NT2/D1 (cell line): Measurements from ENCODE around the gene ADCYAP1.
A peak's percentile ranks its signal among the peaks of the same experiment; 100 is the strongest.
"Not testable (repeated sequence)": the region's sequence is repeated elsewhere in the genome, so short reads cannot be mapped to it uniquely, and the experiment has no call there.

ENCODE experiments used
- DNase-seq: peaks from one replicate; pipeline ENCODE4 v3.0.0-alpha.2; 2011; ENCODE audit warnings: low read depth, low spot score
- H3K27me3 ChIP-seq: 2 replicates; pipeline ENCODE4 v1.6.0; 2011; ENCODE audit warnings: mild to moderate bottlenecking; ENCODE audit not compliant: insufficient read length, insufficient read depth
- H3K36me3 ChIP-seq: 2 replicates; pipeline ENCODE4 v1.6.1; 2011; ENCODE audit warnings: mild to moderate bottlenecking, low read length, mixed read lengths; ENCODE audit not compliant: insufficient read depth, insufficient read length
- H3K4me1 ChIP-seq: 2 replicates; pipeline ENCODE4 v1.5.1; 2011; ENCODE audit not compliant: insufficient read depth, insufficient read length
- H3K4me3 ChIP-seq: 2 replicates; pipeline ENCODE4 v1.5.1; 2011; ENCODE audit warnings: low read depth; ENCODE audit not compliant: insufficient read length
- H3K9ac ChIP-seq: 2 replicates; pipeline ENCODE4 v1.6.0; 2011; ENCODE audit warnings: low read depth; ENCODE audit not compliant: insufficient read length
- H3K9me3 ChIP-seq: 2 replicates; pipeline ENCODE4 v1.5.1; 2011; ENCODE audit warnings: mild to moderate bottlenecking, low read length; ENCODE audit not compliant: insufficient read depth
- SUZ12 ChIP-seq: IDR thresholded peaks from 2 replicates; pipeline ENCODE4 v1.6.1; 2011; ENCODE audit not compliant: insufficient read length, insufficient read depth; ENCODE audit errors: extremely low read depth
- YY1 ChIP-seq: IDR thresholded peaks from 2 replicates; pipeline ENCODE4 v1.6.1; 2011; ENCODE audit not compliant: insufficient read length, insufficient read depth
- ZNF274 ChIP-seq: IDR thresholded peaks from 2 replicates; pipeline ENCODE4 v1.6.1; 2011; ENCODE audit warnings: mild to moderate bottlenecking, low read depth, low read length

The ADCYAP1 gene

GRCh38 chr18:904218-905090 lies at the start of gene ADCYAP1:
TSS of gene ADCYAP1 (plus strand) at chr18:904871. CDS start at chr18:905387, 516 bp downstream.
- H3K27me3 ChIP-seq = peaks cover 71% of the 10 kb centered on the region
- DNase-seq = peak; percentile 42
- no peaks in the 10 kb centered on the region for H3K36me3 ChIP-seq
- no peaks in the 10 kb centered on the region for H3K9me3 ChIP-seq
- no peaks in the 10 kb centered on the region for H3K4me1 ChIP-seq
- peak; percentile 8 for TF ChIP-seq SUZ12
- no peak for TF ChIP-seq YY1
- no peak for TF ChIP-seq ZNF274
- H3K4me3 ChIP-seq = peak within 1 kb of the TSS; percentile 19
- no peak within 1 kb of the TSS for H3K9ac ChIP-seq

GRCh38 chr18:857986-858385 lies 46.7 kb upstream of the ADCYAP1 start:
- Histone ChIP-seq H3K9me3 (no peaks in the 10 kb centered on the region), H3K4me1 (no peaks in the 10 kb centered on the region), H3K4me3 (no peak overlapping the region), H3K36me3 (no peaks in the 10 kb centered on the region), H3K27me3 (no peaks in the 10 kb centered on the region), H3K9ac (no peak overlapping the region)
- no peak for DNase-seq
- TF ChIP-seq ZNF274 (no peak), SUZ12 (no peak), YY1 (no peak)

DNA sequence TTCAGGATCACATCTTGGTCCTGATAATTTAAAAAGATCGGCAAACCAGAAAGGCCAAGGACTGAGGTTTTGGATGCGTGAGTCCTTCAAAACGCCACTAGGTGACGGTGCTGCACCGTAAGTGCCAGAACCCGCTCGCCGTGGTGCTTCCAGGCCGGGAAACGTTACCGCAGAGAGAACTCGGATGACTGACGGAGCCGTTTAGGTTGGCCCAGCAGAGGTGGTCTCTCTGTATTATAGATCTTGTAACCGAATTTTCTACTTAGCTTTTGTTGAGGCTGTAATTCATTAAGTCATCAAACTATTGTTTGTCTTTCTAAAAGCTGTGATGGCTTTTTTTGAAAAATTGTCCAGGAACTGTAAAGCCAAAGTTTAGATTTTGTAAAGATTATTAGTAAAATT lies 39.8 kb upstream of the ADCYAP1 start:
- Histone ChIP-seq H3K36me3 (no peaks in the 10 kb centered on the region), H3K27me3 (no peaks in the 10 kb centered on the region), H3K9me3 (no peaks in the 10 kb centered on the region), H3K4me1 (no peaks in the 10 kb centered on the region), H3K4me3 (no peak overlapping the region), H3K9ac (no peak overlapping the region)
- TF ChIP-seq YY1 (no peak), SUZ12 (no peak), ZNF274 (no peak)
- DNase-seq = peak; percentile 62

- Histone ChIP-seq H3K4me3 (no peak overlapping the region), H3K9ac (no peak overlapping the region), H3K4me1 (no peaks in the 10 kb centered on the region), H3K9me3 (no peaks in the 10 kb centered on the region), H3K27me3 (no peaks in the 10 kb centered on the region), H3K36me3 (no peaks in the 10 kb centered on the region)
- no peak for DNase-seq
- TF ChIP-seq ZNF274 = no peak
- no peak for TF ChIP-seq SUZ12
- TF ChIP-seq YY1 = no peak
These were observed 37.4 kb upstream of the ADCYAP1 start for GRCh38 chr18:867257-867656.

GRCh38 chr18:873426-873825 lies 31.2 kb upstream of the ADCYAP1 start:
- not testable (repeated sequence) for H3K9me3 ChIP-seq, DNase-seq, H3K9ac ChIP-seq, H3K4me1 ChIP-seq, H3K4me3 ChIP-seq, H3K27me3 ChIP-seq, H3K36me3 ChIP-seq

GRCh38 chr18:875912-876311 lies 28.8 kb upstream of the ADCYAP1 start:
- no peak overlapping the region for H3K4me3 ChIP-seq
- no peak overlapping the region for H3K9ac ChIP-seq
- no peak for TF ChIP-seq SUZ12
- no peak for TF ChIP-seq YY1
- TF ChIP-seq ZNF274 = no peak
- H3K4me1 ChIP-seq = no peaks in the 10 kb centered on the region
- H3K9me3 ChIP-seq = no peaks in the 10 kb centered on the region
- no peaks in the 10 kb centered on the region for H3K36me3 ChIP-seq
- DNase-seq = no peak
- H3K27me3 ChIP-seq = no peaks in the 10 kb centered on the region

GRCh38 chr18:877238-877637 lies 27.4 kb upstream of the ADCYAP1 start:
- no peak for DNase-seq
- Histone ChIP-seq H3K36me3 (no peaks in the 10 kb centered on the region), H3K27me3 (no peaks in the 10 kb centered on the region), H3K4me1 (no peaks in the 10 kb centered on the region), H3K9ac (no peak overlapping the region), H3K9me3 (no peaks in the 10 kb centered on the region), H3K4me3 (no peak overlapping the region)
- TF ChIP-seq YY1 = no peak
- no peak for TF ChIP-seq ZNF274
- TF ChIP-seq SUZ12 = no peak

DNA sequence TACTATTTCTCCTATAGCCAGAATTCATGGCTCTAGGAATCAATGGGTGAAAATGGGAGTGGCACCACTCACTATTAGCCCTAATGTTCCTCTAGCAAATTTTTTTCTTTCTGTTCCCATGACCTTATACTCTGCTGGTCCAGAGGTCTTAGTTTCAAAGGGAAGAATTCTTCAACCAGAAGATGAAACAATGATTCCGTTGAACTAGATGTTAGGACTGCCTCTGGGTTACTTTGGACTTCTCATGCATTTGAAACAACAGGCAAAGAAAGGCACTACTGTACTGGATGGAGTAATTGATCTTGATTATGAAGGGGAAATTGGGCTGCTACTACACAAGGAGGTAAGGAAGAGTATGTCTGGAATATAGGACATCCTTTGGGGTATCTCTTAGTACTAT lies 18.6 kb upstream of the ADCYAP1 start:
- no peak for DNase-seq
- Histone ChIP-seq H3K27me3 (no peaks in the 10 kb centered on the region), H3K9me3 (no peaks in the 10 kb centered on the region), H3K4me3 (no peak overlapping the region), H3K4me1 (no peaks in the 10 kb centered on the region), H3K36me3 (no peaks in the 10 kb centered on the region), H3K9ac (no peak overlapping the region)
- no peak for TF ChIP-seq YY1
- TF ChIP-seq SUZ12 = no peak
- no peak for TF ChIP-seq ZNF274
